ENCODE measurements around the gene PEAK1. TPM values are rescaled to one million over a fixed set of nuclear protein-coding genes. Genes with fewer than 3 reads are reported as not detected.

PEAK1 gene
- total RNA-seq, 1 donor from 2014 or later: 132 TPM

- no peak for DNase-seq (ENCODE audit: low spot score)
- intact Hi-C loops (cut with DNase I): no loop called here
These were observed 79.7 kb downstream of the PEAK1 start for GRCh38 chr15:77340245-77340644.

DNA sequence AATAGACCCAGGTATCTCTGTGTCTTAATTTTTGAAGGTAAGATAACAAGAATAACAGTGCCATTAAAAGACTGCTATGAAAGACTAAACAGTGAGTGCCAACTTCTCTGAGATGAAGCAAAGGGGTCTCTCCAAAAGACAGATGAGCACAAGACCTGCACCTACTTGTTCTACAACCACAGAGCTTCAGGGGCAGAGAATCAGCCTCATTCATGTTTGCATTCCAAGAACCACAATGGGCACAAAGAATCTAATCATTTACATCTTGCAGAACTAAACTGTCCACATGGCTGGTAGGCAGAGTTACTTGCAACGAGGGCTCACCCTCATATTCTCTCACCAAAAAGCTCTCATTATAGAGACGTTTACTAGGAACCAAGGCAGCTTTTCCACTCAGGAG lies 83.9 kb downstream of the PEAK1 start:
- intact Hi-C loops (cut with DNase I): no loop called here
- DNase-seq (ENCODE audit: low spot score): no peak

- peak; percentile 75 for DNase-seq (ENCODE audit: low spot score)
- intact Hi-C loops (cut with DNase I): no loop called here
These were observed 84.6 kb downstream of the PEAK1 start for GRCh38 chr15:77335298-77335697.

- DNase-seq (ENCODE audit: low spot score): no peak
- intact Hi-C loops (cut with DNase I): no loop called here
These were observed 86.7 kb downstream of the PEAK1 start for GRCh38 chr15:77333166-77333565.

- no peak for DNase-seq (ENCODE audit: low spot score)
- intact Hi-C loops (cut with DNase I): no loop called here
These were observed 90.7 kb downstream of the PEAK1 start for GRCh38 chr15:77329202-77329601.

DNA sequence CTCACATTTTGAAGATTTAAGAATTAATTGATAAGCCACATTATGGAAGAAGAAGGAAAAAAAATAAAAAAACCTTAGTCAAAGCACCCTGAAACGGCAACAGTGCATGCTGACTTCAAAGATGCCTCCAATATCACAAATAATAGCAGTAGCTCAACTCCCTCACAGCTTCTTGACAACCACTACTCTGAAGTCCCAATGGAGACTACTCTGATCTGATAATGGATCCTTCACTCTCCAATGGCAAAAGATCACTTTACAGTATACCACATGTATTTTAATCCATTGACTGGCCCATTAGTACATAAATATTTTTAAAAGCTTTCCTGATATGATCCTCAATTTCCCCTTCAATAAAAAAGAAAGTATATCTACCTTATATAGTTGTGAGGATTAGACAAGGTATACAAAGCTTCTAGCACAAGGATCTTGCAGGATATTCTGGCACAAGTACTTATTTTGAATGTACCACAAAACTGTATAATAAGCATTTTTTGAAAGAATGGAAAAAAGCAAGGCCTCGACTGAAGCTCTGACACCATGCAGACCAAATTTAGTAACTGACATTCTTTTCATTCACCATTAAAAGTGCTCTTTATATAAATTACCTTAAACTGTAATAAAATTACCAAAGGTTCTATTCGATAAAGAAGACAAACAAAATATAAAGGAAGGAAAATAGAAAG lies 91.9 kb downstream of the PEAK1 start:
- DNase-seq (ENCODE audit: low spot score): no peak
- intact Hi-C loops (cut with DNase I): no loop called here

DNA sequence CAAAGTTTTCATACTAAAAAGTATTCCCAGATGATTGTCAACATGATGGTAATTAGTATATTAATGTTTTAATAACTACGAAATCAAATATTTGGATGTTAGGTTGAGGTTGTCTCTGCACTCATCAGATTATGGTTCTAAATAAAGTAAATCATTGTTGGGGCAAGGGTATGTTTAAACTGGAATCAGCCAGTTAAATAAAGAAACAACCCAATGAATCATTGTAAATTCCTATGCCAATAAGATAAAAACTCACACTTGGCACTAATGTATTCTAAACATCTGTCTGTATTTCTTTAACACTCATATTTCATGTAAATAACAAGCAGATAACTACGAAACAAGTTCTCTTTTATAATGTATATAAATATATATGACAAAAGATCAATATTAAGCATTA lies 92.7 kb downstream of the PEAK1 start:
- DNase-seq (ENCODE audit: low spot score): no peak
- intact Hi-C loops (cut with DNase I): no loop called here

DNA sequence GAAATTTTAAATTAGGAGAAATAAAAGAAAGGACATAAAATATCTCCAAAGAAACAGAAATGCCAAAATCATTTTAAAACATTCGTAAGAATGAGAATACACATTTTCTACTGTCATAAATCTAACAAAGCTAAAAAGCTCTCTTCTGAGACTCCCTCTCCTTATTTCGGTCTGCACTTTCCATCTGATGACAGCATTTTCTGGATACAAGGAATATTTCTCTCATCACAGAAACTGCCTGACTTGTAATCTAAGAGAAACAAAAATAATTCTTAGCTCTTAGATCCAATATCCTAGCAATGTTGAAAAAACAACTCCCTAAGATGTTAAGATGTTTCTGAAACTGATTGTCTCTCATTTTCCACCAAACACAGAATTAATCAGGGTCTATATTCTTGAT lies 93.5 kb downstream of the PEAK1 start:
- intact Hi-C loops (cut with DNase I): no loop called here
- DNase-seq (ENCODE audit: low spot score): no peak

DNA sequence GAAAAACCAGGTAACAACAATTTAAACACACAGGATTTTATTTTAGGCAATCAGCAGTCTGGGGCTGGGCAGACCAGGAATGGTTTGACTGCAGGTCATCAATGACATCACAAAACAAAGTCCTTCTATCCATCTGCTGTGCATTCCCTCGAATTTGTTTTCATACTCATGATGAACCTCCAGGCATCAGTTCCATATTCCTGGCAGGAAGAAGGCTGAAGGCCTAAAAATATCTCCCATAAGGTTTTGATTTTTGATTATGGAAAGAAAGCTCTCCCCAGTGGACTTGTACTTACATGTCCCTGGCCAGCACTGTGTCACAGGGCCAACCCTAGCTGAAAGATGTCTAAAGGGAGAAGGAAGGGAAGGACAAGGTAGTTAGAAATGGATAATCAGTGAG lies 107.4 kb downstream of the PEAK1 start:
- no peak for DNase-seq (ENCODE audit: low spot score)
- intact Hi-C loops (cut with DNase I): no loop called here

GRCh38 chr15:77311618-77312398 lies 108.1 kb downstream of the PEAK1 start:
- DNase-seq (ENCODE audit: low spot score): no peak
- intact Hi-C loops (cut with DNase I): no loop called here

DNA sequence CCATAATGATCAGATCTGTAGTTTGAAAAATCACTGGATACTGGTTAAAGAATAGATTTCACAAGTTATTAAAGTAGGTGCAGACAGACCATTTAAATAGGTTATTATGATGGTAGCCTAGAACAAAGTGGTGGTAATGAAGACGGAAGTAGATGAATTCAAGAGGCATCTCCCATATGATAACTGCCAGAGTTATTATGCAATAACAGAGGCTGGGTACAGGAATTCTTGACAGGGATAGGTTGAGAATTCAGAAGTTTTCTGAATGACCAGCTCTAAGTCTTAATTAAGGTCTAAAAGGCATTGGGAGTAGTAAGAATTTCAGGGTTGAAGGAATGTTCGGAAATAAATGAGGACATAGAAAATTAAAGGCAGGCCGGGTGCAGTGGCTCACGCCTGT lies 108.9 kb downstream of the PEAK1 start:
- intact Hi-C loops (cut with DNase I): no loop called here
- DNase-seq (ENCODE audit: low spot score): no peak

GRCh38 chr15:77309392-77309791 lies 110.5 kb downstream of the PEAK1 start:
- DNase-seq (ENCODE audit: low spot score): no peak
- intact Hi-C loops (cut with DNase I): no loop called here

GRCh38 chr15:77305953-77306352 lies 114.0 kb downstream of the PEAK1 start:
- intact Hi-C loops (cut with DNase I): no loop called here
- no peak for DNase-seq (ENCODE audit: low spot score)

GRCh38 chr15:77296773-77297337 lies 123.0 kb downstream of the PEAK1 start:
- intact Hi-C loops (cut with DNase I): no loop called here
- DNase-seq (ENCODE audit: low spot score): no peak

DNA sequence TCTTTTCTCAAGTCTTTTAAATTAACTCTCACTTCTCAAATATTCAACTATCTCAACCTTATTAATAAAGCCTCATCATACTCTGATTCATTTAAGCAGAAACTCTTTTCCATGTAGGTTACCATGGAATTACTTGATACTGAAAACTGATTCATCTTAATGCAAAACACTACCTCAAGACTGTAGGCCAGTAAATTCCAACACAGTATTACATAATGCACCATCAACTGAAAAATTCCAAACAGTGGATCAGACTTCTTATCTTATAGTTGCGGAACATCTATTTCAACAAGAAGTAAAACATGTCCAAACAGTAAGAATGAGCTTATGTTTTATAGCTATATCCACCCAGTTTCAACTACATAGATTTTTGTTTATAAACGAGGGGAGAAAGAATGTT lies 124.5 kb downstream of the PEAK1 start:
- intact Hi-C loops (cut with DNase I): no loop called here
- no peak for DNase-seq (ENCODE audit: low spot score)

DNA sequence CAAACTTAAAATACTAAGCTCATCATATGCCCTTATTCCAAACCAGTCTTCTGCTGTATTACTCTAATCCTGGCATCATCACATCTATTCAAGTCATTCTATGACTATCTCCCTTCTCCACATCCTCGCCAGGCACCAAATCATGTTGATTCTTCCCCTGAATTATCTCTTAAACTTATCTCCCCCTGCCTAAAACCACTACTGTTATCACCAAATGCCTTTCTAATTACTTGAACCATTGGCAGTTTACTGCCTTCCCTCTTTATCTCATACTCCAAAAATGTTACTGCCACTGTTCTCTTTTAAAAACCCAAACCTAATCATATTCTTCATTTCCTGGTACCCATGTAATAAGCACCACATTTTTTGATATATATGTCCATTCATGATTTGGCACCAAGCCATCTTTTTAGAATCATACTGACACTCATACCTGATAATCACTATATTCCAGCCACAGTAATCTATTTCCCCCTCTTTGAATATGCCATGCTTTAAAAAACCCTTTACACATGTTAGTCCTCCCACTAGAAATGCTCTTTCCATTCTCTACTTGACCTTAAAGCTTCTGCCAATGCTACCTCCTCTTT lies 126.8 kb downstream of the PEAK1 start:
- no peak for DNase-seq (ENCODE audit: low spot score)
- intact Hi-C loops (cut with DNase I): no loop called here

- intact Hi-C loops (cut with DNase I): no loop called here
- DNase-seq (ENCODE audit: low spot score): no peak
These were observed 128.8 kb downstream of the PEAK1 start for GRCh38 chr15:77291107-77291506.

DNA sequence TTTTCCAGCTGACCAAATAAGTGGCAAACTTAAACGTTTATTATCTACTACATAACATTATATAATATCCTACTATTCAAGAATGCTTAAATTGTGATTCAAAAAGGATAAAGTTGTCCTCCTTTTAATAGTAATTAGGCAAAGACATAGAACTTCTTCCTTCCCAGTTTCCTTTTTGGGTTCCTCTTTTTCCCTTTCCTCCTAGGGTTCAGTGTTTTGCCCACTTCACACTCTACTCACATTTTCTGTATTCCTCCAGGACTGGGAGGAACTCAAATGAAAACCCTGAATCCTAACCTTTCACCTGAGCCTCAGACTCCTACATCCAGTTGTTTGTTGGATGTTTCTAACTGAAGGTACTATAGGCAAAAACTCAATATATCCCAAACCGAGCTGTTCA lies 132.5 kb downstream of the PEAK1 start:
- intact Hi-C loops (cut with DNase I): no loop called here
- DNase-seq (ENCODE audit: low spot score): no peak

- no peak for DNase-seq (ENCODE audit: low spot score)
- intact Hi-C loops (cut with DNase I): no loop called here
These were observed 134.6 kb downstream of the PEAK1 start for GRCh38 chr15:77285057-77285997.

- intact Hi-C loops (cut with DNase I): no loop called here
- DNase-seq (ENCODE audit: low spot score): no peak
These were observed 137.6 kb downstream of the PEAK1 start for GRCh38 chr15:77282333-77282732.

All from cardiac septum (tissue), 1 donor.